Lower leg skin (tissue), 3 donors: ENCODE results near the gene SHH.

Experiments
- CTCF ChIP-seq, 3 donors: fragments of 450-650 bp; IDR thresholded peaks; one replicate each; pipeline ENCODE4 v1.5.1; 2016; ENCODE audit warnings: antibody characterized with exemption in 3 of 3, mild to moderate bottlenecking in 3 of 3, moderate library complexity in 2 of 3
- POLR2A ChIP-seq, 2 donors: fragments of 450-650 bp; IDR thresholded peaks; one replicate each; pipeline ENCODE4 v1.6.1; 2016 to 2017; ENCODE audit warnings: antibody characterized with exemption in 2 of 2, mild to moderate bottlenecking in 1 of 2, moderate library complexity in 1 of 2

- TF ChIP-seq CTCF (IDR thresholded peaks at IDR 0.05) (no peak), POLR2A (IDR thresholded peaks at IDR 0.05) (no peak)
Measured at GRCh38 chr7:155835446-155836215, 23.4 kb upstream of the SHH start.
